HG02571 (cell line): ENCODE measurements around the gene PTBP3.
A peak's percentile ranks its signal among the peaks of the same experiment; 100 is the strongest.
"Not testable (repeated sequence)": the region's sequence is repeated elsewhere in the genome, so short reads cannot be mapped to it uniquely, and the experiment has no call there.

Source experiments
- ATAC-seq: cut with Tn5 transposase; IDR thresholded peaks from one replicate; pipeline ENCODE4 v1.9.1; 2021; ENCODE audit warnings: mild to moderate bottlenecking, moderate library complexity; ENCODE audit not compliant: unreplicated experiment

The PTBP3 gene

GRCh38 chr9:112274600-112274999 is 58.8 kb downstream of the PTBP3 start:
- ATAC-seq: no peak

- ATAC-seq: no peak
These were observed 59.5 kb downstream of the PTBP3 start for GRCh38 chr9:112273876-112274275.

GRCh38 chr9:112271466-112272098 is 61.8 kb downstream of the PTBP3 start:
- ATAC-seq: no peak

GRCh38 chr9:112268413-112268812 is 65.0 kb downstream of the PTBP3 start:
- ATAC-seq: no peak

- ATAC-seq: not testable (repeated sequence)
These were observed 66.3 kb downstream of the PTBP3 start for GRCh38 chr9:112267086-112267485.

- no peak for ATAC-seq
These were observed 68.0 kb downstream of the PTBP3 start for GRCh38 chr9:112265391-112265790.

- no peak for ATAC-seq
These were observed 70.8 kb downstream of the PTBP3 start for GRCh38 chr9:112262577-112262976.

- ATAC-seq: no peak
These were observed 72.3 kb downstream of the PTBP3 start for GRCh38 chr9:112261133-112261532.

DNA sequence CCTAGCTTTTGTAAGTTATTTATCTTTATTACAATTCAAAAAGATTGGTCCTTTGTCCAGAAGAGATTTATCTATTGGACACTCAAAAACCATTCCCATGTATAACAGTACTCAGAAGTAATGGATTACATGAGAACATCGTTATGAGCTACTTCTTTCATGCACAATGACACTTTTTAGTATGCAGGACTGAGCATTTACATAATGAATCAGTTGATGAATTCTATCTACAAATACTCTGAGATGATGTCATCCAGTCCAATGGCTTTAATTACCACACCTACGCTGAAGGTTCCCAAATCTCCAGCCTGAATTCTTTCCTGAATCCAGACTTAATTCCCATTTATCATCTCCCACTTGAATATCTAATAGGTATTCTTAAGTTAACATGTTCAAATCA is 75.3 kb downstream of the PTBP3 start:
- ATAC-seq: no peak

DNA sequence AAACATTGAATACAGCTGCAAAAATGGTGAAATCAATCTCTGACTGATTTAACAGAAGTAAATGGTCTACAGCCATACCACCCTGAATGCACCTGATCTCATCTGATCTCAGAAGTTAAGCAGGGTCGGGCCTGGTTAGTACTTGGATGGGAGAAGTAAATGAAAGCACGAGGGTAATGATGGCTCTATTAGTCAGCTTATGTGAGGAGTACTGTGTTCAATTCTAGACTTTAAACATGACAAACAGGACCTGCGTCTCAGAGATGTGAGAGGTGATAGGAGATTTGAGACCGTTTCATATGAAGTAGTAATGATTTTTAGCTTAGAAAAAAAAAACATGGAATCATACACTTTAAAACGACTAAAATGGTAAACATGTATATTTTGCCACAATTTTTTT is 81.2 kb downstream of the PTBP3 start:
- ATAC-seq: no peak

DNA sequence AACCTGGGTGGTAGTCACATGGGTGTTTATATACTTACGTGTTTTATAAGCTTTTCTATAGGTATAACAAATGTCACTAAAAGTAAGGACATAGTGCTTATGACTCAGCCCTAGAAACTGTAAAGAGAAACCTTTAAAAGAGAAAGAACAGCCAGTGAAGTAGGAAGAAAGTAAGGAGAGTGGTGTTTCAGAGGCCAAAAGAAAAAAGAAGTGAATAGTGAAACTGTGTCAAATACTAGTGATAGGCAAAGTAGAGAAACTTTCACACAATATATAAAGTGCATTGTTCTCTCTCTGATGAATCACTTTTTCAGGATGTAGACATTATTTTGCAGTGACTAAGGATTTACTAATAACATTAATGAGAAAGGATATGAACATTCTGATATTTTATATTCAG is 84.1 kb downstream of the PTBP3 start:
- ATAC-seq: peak; percentile 68

DNA sequence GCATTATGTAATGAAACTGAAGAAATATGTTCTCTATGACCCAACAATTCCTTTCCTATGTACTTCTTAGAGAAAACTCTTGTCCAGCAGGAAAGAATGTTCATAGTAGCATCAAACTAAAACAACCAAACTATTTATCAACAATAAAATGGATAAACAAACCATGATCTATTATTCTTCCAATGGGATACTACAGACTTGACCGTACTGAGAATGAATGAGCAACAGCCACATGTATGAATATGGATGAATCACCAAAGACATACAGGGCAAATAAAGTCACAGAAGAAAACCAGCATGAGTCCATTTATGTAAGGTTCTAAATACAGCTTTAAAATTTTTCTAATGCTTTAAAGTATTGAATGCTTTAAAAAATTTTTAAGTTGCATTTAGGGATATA is 84.7 kb downstream of the PTBP3 start:
- ATAC-seq: no peak

DNA sequence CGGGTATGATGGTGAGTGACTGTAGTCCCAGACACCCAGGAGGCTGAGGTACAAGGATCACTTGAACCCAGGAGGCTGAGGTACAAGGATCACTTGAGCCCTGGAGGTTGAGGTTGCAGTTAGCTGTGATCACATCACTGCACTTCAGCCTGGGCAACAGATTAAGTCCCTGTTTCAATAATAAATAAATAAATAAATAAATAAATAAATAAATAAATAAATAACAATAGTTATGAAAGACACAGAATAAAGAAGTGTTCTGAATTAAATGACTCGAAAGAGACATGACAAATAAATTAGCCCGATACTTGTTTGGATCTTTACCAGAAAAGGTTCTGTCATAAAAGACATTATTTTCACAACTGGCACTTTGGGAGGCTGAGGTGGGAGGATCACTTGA is 86.3 kb downstream of the PTBP3 start:
- no peak for ATAC-seq

GRCh38 chr9:112245126-112245525 is 88.3 kb downstream of the PTBP3 start:
- ATAC-seq: no peak

DNA sequence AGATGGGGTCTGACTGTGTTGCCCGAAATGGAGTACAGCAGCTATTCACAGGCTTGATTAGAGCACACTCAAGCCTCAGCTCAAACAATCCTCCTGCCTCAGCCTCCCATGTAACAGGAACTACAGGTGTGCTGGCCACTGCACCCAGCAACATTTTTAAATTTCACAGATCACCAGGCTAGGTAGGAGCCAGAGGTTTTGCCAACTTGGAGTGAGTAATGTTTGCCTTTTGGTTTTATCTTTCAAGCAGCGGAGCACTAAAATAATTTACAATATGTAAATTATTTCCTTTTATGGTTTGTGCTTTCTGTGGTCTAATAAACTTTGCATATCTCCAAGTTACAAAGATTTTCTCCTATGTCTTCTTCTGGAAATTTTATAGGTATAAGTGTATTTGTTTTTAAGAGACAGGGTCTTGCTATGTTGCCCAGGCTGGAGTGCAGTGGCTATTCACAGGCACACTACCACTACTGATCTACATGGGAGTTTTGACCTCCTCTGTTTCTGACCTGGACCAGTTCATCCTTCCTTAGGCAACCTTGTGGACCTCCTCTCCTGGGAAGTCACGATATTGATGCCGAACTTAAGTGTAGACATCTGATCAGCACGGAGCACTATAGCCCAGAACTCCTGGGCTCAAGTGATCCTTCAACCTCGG is 91.1 kb downstream of the PTBP3 start:
- no peak for ATAC-seq

- ATAC-seq: no peak
These were observed 91.9 kb downstream of the PTBP3 start for GRCh38 chr9:112241491-112241890.

DNA sequence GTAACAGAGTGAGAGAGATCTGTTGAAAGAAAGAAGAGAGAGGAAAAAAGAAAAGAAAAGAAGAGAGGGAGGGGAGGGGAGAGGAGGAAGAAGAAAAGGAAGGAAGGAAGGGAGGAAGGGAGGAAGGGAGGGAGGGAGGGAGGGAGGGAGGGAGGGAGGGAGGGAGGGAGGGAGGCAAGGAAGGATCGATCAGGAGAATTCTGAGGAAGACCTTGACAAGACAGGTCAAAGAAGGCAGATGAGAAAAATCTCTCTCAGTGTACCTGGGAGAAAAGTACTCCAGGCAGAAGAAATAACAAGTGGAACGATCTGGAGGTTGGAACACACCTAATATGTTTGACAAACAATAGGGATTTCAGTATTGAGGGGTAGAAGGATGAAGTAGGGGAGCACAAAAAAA is 93.7 kb downstream of the PTBP3 start:
- no peak for ATAC-seq

DNA sequence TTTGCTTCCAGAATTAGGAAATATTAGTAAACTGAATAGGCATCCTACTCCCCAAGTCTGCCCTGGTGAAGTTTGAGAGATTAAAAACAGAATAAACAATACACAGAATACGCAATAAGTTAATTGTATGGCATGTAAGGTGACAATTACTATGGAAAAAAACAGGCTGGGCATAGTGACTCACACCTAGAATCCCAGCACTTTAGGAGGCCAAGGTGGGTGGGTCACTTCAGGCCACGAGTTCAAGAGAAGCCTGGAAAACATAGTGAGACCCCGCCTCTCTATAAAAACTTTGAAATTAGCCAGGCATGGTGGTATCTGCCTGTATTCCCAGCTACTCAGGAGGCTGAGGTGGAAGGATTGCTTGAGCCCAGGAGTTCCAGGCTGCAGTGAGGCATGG is 94.1 kb downstream of the PTBP3 start:
- no peak for ATAC-seq

- ATAC-seq: no peak
These were observed 98.6 kb downstream of the PTBP3 start for GRCh38 chr9:112234779-112235178.

DNA sequence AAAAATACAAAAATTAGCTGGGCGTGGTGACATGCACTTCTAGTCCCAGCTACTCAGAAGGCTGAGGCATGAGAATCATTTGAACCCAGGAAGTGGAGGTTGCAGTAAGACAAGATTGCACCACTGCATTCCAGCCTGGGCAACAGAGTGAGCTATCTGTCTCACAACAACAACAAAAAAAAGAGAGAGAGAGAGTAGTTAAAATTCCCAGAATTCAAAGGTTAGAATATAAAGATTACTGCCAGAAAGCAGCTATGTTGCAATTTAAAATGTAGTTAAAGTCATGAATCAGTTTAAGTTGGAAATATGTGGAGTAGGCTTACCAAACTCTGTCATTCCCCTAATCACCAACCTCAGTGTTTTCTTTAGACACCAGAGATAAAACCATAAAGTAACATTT is 99.7 kb downstream of the PTBP3 start:
- ATAC-seq: no peak

GRCh38 chr9:112232233-112232632 is 101.2 kb downstream of the PTBP3 start:
- ATAC-seq: no peak

DNA sequence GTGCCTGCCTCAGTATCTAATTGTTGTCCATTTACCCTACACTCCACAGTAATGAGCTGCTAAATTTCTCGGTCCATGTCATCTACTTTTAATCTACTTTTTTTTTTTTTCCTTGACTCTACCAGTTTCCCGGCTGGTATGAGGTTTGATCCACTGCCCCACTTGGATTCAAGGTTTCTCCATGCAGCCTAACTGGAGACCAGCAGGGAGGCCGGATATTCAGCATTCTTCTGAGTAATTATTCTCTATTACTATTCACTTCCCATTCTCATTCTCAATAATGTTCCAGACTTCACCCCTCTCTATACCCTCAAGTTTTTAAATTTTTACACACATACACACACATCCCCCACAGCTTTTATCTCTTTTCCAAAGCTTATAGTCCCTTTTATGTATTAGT is 107.3 kb downstream of the PTBP3 start:
- no peak for ATAC-seq
